Superior temporal gyrus (tissue), 1 donor: ENCODE data around the gene AGR3.

Experiments used
- DNase-seq: peaks from one replicate; pipeline ENCODE4 v3.0.0-alpha.2; 2016; ENCODE audit errors: extremely low spot score

Gene AGR3

GRCh38 chr7:16881844-16882243, at the start of gene AGR3:
TSS of gene AGR3 (minus strand) at chr7:16881983. CDS start at chr7:16878618, 3,365 bp downstream.
- no peak for DNase-seq

GRCh38 chr7:16930946-16931345, 49.2 kb upstream of the AGR3 start:
- no peak for DNase-seq

GRCh38 chr7:16929146-16929762, 47.5 kb upstream of the AGR3 start:
- no peak for DNase-seq

- DNase-seq: no peak
Measured at GRCh38 chr7:16926861-16927260, 45.1 kb upstream of the AGR3 start.

- no peak for DNase-seq
Measured at GRCh38 chr7:16926283-16926682, 44.5 kb upstream of the AGR3 start.

- no peak for DNase-seq
Measured at GRCh38 chr7:16925609-16926008, 43.8 kb upstream of the AGR3 start.

GRCh38 chr7:16923019-16923418, 41.2 kb upstream of the AGR3 start:
- no peak for DNase-seq

GRCh38 chr7:16921644-16922257, 40.0 kb upstream of the AGR3 start:
- no peak for DNase-seq

GRCh38 chr7:16921151-16921550, 39.4 kb upstream of the AGR3 start:
- no peak for DNase-seq

GRCh38 chr7:16919440-16919839, 37.7 kb upstream of the AGR3 start:
- no peak for DNase-seq

- peak; percentile 83 for DNase-seq
Measured at GRCh38 chr7:16918288-16918895, 36.6 kb upstream of the AGR3 start.

GRCh38 chr7:16916738-16917137, 35.0 kb upstream of the AGR3 start:
- no peak for DNase-seq

GRCh38 chr7:16916105-16916639, 34.4 kb upstream of the AGR3 start:
- DNase-seq: no peak

GRCh38 chr7:16915405-16915804, 33.6 kb upstream of the AGR3 start:
- no peak for DNase-seq

GRCh38 chr7:16914771-16915170, 33.0 kb upstream of the AGR3 start:
- no peak for DNase-seq

GRCh38 chr7:16913643-16914042, 31.9 kb upstream of the AGR3 start:
- DNase-seq: no peak

- no peak for DNase-seq
Measured at GRCh38 chr7:16912540-16912939, 30.8 kb upstream of the AGR3 start.

GRCh38 chr7:16908561-16908960, 26.8 kb upstream of the AGR3 start:
- DNase-seq: no peak

- no peak for DNase-seq
Measured at GRCh38 chr7:16905300-16906044, 23.7 kb upstream of the AGR3 start.

- no peak for DNase-seq
Measured at GRCh38 chr7:16904076-16904475, 22.3 kb upstream of the AGR3 start.

GRCh38 chr7:16900209-16900768, 18.5 kb upstream of the AGR3 start:
- DNase-seq: no peak
